ENCODE results near the gene NMD3.
A peak's percentile ranks its signal among the peaks of the same experiment; 100 is the strongest.
"Not testable (repeated sequence)": the region's sequence is repeated elsewhere in the genome, so short reads cannot be mapped to it uniquely, and the experiment has no call there.

The NMD3 gene

GRCh38 chr3:161231861-161232260, 10.8 kb downstream of the NMD3 start:
- DNase-seq, result no peak

- DNase-seq, result no peak
These were observed 12.4 kb downstream of the NMD3 start for GRCh38 chr3:161233557-161233956.

GRCh38 chr3:161236240-161236639, 15.1 kb downstream of the NMD3 start:
- DNase-seq, result no peak

- no peak for DNase-seq
These were observed 18.6 kb downstream of the NMD3 start for GRCh38 chr3:161239700-161240099.

GRCh38 chr3:161244538-161244937, 23.4 kb downstream of the NMD3 start:
- no peak for DNase-seq

GRCh38 chr3:161247049-161247448, 25.9 kb downstream of the NMD3 start:
- DNase-seq, result no peak

- no peak for DNase-seq
These were observed 29.0 kb downstream of the NMD3 start for GRCh38 chr3:161250116-161250515.

- no peak for DNase-seq
These were observed 30.6 kb downstream of the NMD3 start for GRCh38 chr3:161251716-161252115.

- no peak for DNase-seq
These were observed 31.0 kb downstream of the NMD3 start for GRCh38 chr3:161252143-161252542.

- DNase-seq, result no peak
These were observed 32.6 kb downstream of the NMD3 start for GRCh38 chr3:161253711-161254110.

- no peak for DNase-seq
These were observed 33.8 kb downstream of the NMD3 start for GRCh38 chr3:161254861-161255260.

- DNase-seq, result no peak
These were observed 41.9 kb downstream of the NMD3 start for GRCh38 chr3:161263057-161263456.

- no peak for DNase-seq
These were observed 43.7 kb downstream of the NMD3 start for GRCh38 chr3:161264852-161265251.

GRCh38 chr3:161265916-161266571, 44.9 kb downstream of the NMD3 start:
- no peak for DNase-seq

GRCh38 chr3:161266731-161267150, 45.6 kb downstream of the NMD3 start:
- no peak for DNase-seq

- DNase-seq, result no peak
These were observed 46.5 kb downstream of the NMD3 start for GRCh38 chr3:161267646-161268045.

GRCh38 chr3:161268601-161269000, 47.5 kb downstream of the NMD3 start:
- no peak for DNase-seq

- no peak for DNase-seq
These were observed 49.9 kb downstream of the NMD3 start for GRCh38 chr3:161270991-161271390.

- peak; percentile 25 for DNase-seq
These were observed 50.5 kb downstream of the NMD3 start for GRCh38 chr3:161271646-161272045.

GRCh38 chr3:161272524-161272923, 51.4 kb downstream of the NMD3 start:
- DNase-seq, result no peak

- peak; percentile 45 for DNase-seq
These were observed 52.6 kb downstream of the NMD3 start for GRCh38 chr3:161273589-161274218.

GRCh38 chr3:161274691-161275298, 53.7 kb downstream of the NMD3 start:
- no peak for DNase-seq

- DNase-seq, result peak; percentile 72
These were observed 54.8 kb downstream of the NMD3 start for GRCh38 chr3:161275919-161276318.

- not testable (repeated sequence) for DNase-seq
These were observed 61.3 kb downstream of the NMD3 start for GRCh38 chr3:161282387-161282786.
